ENCODE measurements around the gene TMEM217.
A peak's percentile ranks its signal among the peaks of the same experiment; 100 is the strongest.

TMEM217 gene

DNA sequence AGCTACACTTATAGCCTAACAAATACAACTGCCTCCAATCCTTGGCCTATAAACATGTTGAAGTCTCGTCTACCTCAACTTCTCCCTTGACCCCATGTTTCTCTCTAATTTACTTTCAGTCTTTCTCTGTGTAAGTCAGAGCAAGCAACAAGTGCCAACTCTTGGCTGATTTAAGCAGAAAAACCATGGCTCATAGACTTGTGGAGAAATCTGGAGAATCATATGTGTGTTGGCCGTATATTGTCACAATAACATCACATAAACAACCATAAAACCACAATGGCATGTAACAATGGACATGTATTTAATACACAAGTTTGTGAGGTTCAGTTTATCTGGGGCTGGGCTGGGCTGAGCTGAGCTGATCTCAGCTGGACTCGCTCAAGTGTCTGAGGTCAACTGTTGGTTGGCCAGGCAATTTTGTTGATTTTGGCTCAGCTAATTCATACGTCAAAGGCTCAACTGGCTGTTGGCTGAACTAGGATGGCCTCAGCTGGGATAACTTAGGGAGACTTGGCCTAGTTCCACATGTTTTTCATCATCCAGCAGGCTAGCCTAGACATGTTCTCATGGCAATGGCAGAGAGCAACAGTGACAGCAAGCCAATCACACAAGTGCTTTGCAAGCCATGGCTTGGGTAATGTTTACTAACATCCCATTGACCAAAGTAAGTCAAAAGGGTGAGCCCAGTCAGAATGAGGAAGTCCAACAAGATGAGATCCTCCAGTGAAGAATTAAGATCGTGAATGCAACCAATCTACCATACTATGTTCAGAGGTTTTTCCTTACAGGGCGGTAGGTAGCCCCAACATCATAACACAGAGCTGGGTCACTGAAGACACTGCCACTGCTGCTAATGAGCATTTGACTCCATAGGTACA is 13.3 kb downstream of the TMEM217 start:
- no peak for DNase-seq (ENCODE audit: low read depth in 4 of 4, low spot score in 1 of 4)

- DNase-seq (ENCODE audit: low read depth in 4 of 4, low spot score in 1 of 4) = no peak
Observed at GRCh38 chr6:37243816-37244370, 14.1 kb downstream of the TMEM217 start.

DNA sequence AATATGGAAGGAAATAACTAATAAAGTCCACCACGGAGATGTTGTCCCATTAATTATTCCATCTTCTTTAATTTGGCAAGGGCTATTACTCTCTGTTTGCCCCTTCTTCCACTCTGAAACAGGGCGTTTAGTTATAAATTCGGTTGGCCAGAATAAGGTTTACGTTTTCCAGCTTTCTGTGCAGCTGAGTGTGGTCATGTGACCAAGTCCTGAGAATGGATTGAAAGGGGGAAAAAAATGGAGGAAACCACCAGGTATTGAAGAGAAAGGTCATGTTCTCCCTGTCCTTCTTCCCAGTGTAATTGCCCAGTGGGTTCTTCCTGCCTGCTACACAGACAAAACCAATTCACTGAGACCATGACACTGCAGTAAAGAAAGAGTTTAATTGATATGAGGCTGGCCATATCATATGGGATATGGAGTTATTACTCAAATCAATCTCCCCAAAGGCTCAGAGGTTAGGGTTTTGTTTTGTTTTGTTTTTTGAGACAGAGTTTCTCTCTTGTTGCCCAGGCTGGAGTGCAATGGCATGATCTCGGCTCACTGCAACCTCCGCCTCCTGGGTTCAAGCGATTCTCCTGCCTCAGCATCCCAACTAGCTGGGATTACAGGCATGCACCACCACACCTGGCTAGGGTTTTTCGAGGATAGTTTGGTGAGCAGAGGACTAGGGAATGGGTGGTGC is 14.7 kb downstream of the TMEM217 start:
- no peak for DNase-seq (ENCODE audit: low read depth in 4 of 4, low spot score in 1 of 4)

GRCh38 chr6:37242429-37243052 is 15.4 kb downstream of the TMEM217 start:
- DNase-seq (ENCODE audit: low read depth in 4 of 4, low spot score in 1 of 4) = no peak

- no peak for DNase-seq (ENCODE audit: low read depth in 4 of 4, low spot score in 1 of 4)
Observed at GRCh38 chr6:37241775-37242428, 16.0 kb downstream of the TMEM217 start.

- no peak for DNase-seq (ENCODE audit: low read depth in 4 of 4, low spot score in 1 of 4)
Observed at GRCh38 chr6:37241131-37241530, 16.8 kb downstream of the TMEM217 start.

GRCh38 chr6:37239950-37240713 is 17.8 kb downstream of the TMEM217 start:
- peak; percentile 52 to 79 (median 60) for DNase-seq (ENCODE audit: low read depth in 4 of 4, low spot score in 1 of 4)

DNA sequence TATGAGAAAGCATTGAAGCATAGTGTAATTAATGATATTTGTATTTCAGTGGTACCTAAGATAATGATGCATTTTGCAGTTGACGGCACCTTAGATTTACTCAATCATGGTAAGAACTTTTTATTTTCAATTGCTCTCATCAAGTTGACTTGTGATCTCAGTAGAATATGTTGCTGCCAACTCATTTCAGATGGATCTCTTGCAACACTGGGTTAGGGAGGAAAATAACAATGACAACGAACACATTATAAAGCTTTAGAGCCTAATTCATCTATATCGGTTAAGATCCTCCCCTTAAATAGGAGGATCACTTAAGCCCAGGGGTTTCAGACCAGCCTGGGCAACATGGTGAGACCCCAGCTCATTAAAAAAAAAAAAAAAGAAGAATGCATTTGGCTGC is 18.4 kb downstream of the TMEM217 start:
- DNase-seq (ENCODE audit: low read depth in 4 of 4, low spot score in 1 of 4) = no peak

DNA sequence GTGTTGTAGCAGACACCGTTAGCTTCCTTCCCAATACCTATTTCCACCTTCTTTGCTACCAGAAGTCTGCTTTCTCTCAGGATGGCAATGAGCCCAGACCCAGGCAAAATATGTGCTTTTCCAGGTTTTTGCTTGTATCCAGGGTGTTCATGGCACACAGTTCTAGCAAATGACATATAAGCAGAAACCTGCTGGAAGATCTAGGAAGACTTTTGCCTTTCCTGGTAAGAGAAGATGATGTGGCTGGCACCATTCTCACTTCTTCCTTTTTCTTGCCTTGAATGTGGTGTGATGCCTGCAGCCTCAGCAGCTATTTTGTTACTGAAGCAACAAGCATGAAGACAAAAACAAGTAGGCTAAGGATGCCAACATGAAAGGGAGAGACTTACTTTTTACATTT is 19.6 kb downstream of the TMEM217 start:
- DNase-seq (ENCODE audit: low read depth in 4 of 4, low spot score in 1 of 4) = no peak

DNA sequence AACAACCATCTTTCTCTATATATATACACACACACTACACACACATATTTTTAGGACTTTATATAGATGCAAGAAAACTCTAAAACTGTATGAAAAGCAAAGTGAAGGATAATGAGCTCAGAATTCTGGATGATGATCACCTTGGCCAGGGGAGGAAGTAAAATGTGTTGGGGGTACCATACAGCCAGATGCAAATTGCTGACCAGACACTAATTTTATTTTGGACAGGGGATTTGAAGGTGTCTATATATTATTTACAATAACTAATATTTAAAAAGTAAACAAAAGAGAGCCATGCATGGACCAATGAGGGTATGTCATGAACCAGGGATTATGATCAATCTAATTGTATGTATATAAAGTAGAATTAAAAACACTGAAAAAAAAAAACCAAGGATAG is 20.2 kb downstream of the TMEM217 start:
- DNase-seq (ENCODE audit: low read depth in 4 of 4, low spot score in 1 of 4) = no peak

DNA sequence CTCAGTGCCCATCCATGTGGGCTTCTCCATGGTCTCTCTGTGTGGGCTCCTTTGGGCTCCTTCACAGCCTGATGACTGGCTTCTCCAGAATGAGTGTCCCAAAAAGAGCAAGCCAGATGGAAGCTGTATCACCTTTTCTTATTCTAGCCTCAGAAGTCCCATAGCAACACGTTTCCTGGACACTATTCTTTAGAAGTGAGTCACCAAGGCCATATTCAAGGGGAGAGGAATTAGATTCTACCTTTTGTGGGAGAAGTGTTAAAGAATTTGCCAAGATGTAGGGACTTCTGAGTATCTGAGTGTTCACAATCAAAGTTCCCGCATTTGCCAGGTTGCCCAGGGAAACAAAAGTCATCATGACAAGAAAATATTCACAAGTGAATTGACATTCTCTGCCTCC is 21.0 kb downstream of the TMEM217 start:
- no peak for DNase-seq (ENCODE audit: low read depth in 4 of 4, low spot score in 1 of 4)

- DNase-seq (ENCODE audit: low read depth in 4 of 4, low spot score in 1 of 4) = no peak
Observed at GRCh38 chr6:37233541-37233940, 24.4 kb downstream of the TMEM217 start.

DNA sequence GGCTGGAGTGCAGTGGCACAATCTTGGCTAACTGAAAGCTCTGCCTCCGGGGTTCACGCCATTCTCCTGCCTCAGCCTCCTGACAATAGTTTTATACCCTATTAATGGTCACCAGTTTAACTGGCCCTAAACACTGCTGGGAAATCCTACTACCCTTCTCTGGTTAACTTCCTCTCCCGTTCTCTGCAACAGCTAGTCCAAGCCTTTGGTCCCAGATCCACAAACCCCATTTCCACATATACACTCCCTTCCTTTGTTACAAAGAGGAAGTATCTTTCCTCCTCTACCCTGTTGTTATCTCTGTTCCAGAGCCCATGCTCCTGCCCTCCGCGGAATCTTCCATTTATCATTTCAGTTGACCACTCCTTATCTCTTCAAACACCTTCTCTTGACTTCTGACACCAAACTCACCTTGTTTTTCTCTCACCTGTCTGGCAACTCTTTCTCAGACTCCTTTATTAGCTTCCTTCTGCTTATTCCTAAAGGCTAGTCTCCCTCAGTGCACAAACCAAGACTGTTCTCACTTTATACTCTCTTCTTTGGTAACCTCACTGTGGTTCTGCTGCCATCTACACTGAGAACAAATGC is 25.4 kb downstream of the TMEM217 start:
- no peak for DNase-seq (ENCODE audit: low read depth in 4 of 4, low spot score in 1 of 4)

- no peak for DNase-seq (ENCODE audit: low read depth in 4 of 4, low spot score in 1 of 4)
Observed at GRCh38 chr6:37230104-37230503, 27.8 kb downstream of the TMEM217 start.

GRCh38 chr6:37225350-37226169 is 32.4 kb downstream of the TMEM217 start:
- DNase-seq (ENCODE audit: low read depth in 4 of 4, low spot score in 1 of 4) = no peak

- no peak for DNase-seq (ENCODE audit: low read depth in 4 of 4, low spot score in 1 of 4)
Observed at GRCh38 chr6:37222992-37223391, 35.0 kb downstream of the TMEM217 start.

GRCh38 chr6:37222125-37222967 is 35.6 kb downstream of the TMEM217 start:
- peak in 3 of 4 experiments; percentile 26 to 67 (median 58) for DNase-seq (ENCODE audit: low read depth in 4 of 4, low spot score in 1 of 4)

- DNase-seq (ENCODE audit: low read depth in 4 of 4, low spot score in 1 of 4) = no peak
Observed at GRCh38 chr6:37221585-37222124, 36.3 kb downstream of the TMEM217 start.

Data from stimulated activated CD4-positive, alpha-beta T cell treated with anti-CD3 and anti-CD28 coated beads, Interleukin-1b, Interleukin-23, amount 100 ng/mL, for 24 hours (primary cell).